IMR-90 (cell line): ENCODE data around the gene GYS1. TPM values are rescaled to one million over a fixed set of nuclear protein-coding genes. Genes with fewer than 3 reads are reported as not detected.

ENCODE experiments used
- ATAC-seq: fragments of 200-7000 bp; cut with Tn5 transposase; 2 replicates; pipeline ENCODE4 v1.9.1; 2020; ENCODE audit warnings: low read depth, mild to moderate bottlenecking, moderate library complexity
- BruUV-seq: library from RNA; stranded (reverse); fragments of 400-500 nt; replicated peaks from 2 replicates; lab custom pipeline; 2021; lab: Mats Ljungman, UMichigan
- CTCF ChIA-PET: fragments of 300-600 bp; formaldehyde crosslinking; extraction: SDS; loops from one replicate; lab custom pipeline; 2021; ENCODE audit warnings: antibody characterized with exemption; lab: Yijun Ruan, JAX
- POLR2A ChIA-PET: fragments of 300-600 bp; sonication (Branson Sonifier 250); formaldehyde crosslinking; loops from one replicate; lab custom pipeline; 2022; ENCODE audit warnings: antibody characterized with exemption; ENCODE audit not compliant: unreplicated experiment; lab: Charles Lee
- DNase-seq: peaks from one replicate; pipeline ENCODE4 v3.0.0; 2013
- H2AFZ ChIP-seq: replicated peaks from 2 replicates; pipeline ENCODE3; 2013; ENCODE audit warnings: low read length, mild to moderate bottlenecking; ENCODE audit not compliant: poor library complexity
- H2AK5ac ChIP-seq: 2 replicates; pipeline ENCODE4 v1.6.1; 2013; ENCODE audit warnings: low read depth, low read length, inconsistent platforms
- H2AK9ac ChIP-seq: replicated peaks from 2 replicates; pipeline ENCODE3; 2013; ENCODE audit warnings: mild to moderate bottlenecking, low read depth, low read length, moderate library complexity; ENCODE audit not compliant: poor library complexity
- H2BK120ac ChIP-seq: 2 replicates; pipeline ENCODE4 v1.6.1; 2013; ENCODE audit warnings: low read depth, low read length, inconsistent platforms
- H2BK15ac ChIP-seq: 3 replicates; pipeline ENCODE4 v1.6.1; 2013; ENCODE audit warnings: low read depth, low read length, inconsistent platforms
- H2BK20ac ChIP-seq: 2 replicates; pipeline ENCODE4 v1.6.1; 2013; ENCODE audit warnings: low read depth, mild to moderate bottlenecking, inconsistent platforms, low read length, moderate library complexity
- H2BK5ac ChIP-seq: 2 replicates; pipeline ENCODE4 v1.6.1; 2013; ENCODE audit warnings: mild to moderate bottlenecking, low read depth, low read length, inconsistent platforms; ENCODE audit not compliant: poor library complexity, severe bottlenecking
- H3K14ac ChIP-seq: replicated peaks from 2 replicates; pipeline ENCODE4 v1.6.1; 2013; ENCODE audit warnings: low read depth, low read length, inconsistent platforms
- H3K18ac ChIP-seq: 2 replicates; pipeline ENCODE4 v1.6.1; 2013; ENCODE audit warnings: low read depth, low read length, control low read depth
- H3K23ac ChIP-seq: 2 replicates; pipeline ENCODE4 v1.6.1; 2013; ENCODE audit warnings: low read depth, low read length, inconsistent platforms
- H3K27ac ChIP-seq: 2 replicates; pipeline ENCODE4 v1.5.1; 2013; ENCODE audit warnings: mild to moderate bottlenecking, control low read depth, low read length; ENCODE audit not compliant: insufficient read depth
- H3K27me3 ChIP-seq: 2 replicates; pipeline ENCODE4 v1.6.1; 2013; ENCODE audit warnings: low read length; ENCODE audit not compliant: control insufficient read depth, insufficient read depth
- H3K36me3 ChIP-seq: 2 replicates; pipeline ENCODE4 v1.6.1; 2013; ENCODE audit warnings: low read length, mixed read lengths; ENCODE audit not compliant: control insufficient read depth, insufficient read depth
- H3K4ac ChIP-seq: 2 replicates; pipeline ENCODE4 v1.6.1; 2013; ENCODE audit warnings: low read depth, low read length, inconsistent platforms
- H3K4me1 ChIP-seq: 2 replicates; pipeline ENCODE4 v1.6.1; 2013; ENCODE audit warnings: low read length, mixed read lengths; ENCODE audit not compliant: control insufficient read depth, insufficient read depth
- H3K4me2 ChIP-seq: 2 replicates; pipeline ENCODE4 v1.6.1; 2013; ENCODE audit warnings: low read depth, mild to moderate bottlenecking, control low read depth, low read length, moderate library complexity
- H3K4me3 ChIP-seq: 2 replicates; pipeline ENCODE4 v1.5.1; 2013; ENCODE audit warnings: low read depth, mild to moderate bottlenecking, control low read depth, low read length, moderate library complexity; ENCODE audit not compliant: insufficient read depth
- H3K56ac ChIP-seq: 2 replicates; pipeline ENCODE4 v1.6.1; 2013; ENCODE audit warnings: low read length, inconsistent platforms; ENCODE audit not compliant: insufficient read depth; ENCODE audit errors: extremely low read depth
- H3K79me1 ChIP-seq, 2 experiments: 2 replicates each; pipeline ENCODE4 v1.6.1; 2013; ENCODE audit warnings: low read length in 2 of 2, inconsistent platforms in 1 of 2, low read depth in 1 of 2
- H3K9ac ChIP-seq: 2 replicates; pipeline ENCODE4 v1.6.1; 2013; ENCODE audit warnings: low read depth, low read length, control low read depth
- H3K9me1 ChIP-seq: 2 replicates; pipeline ENCODE4 v1.6.1; 2013; ENCODE audit warnings: low read length, inconsistent platforms; ENCODE audit not compliant: insufficient read depth
- H3K9me3 ChIP-seq: 2 replicates; pipeline ENCODE4 v1.6.1; 2013; ENCODE audit warnings: low read length; ENCODE audit not compliant: control insufficient read depth, insufficient read depth
- H4K20me1 ChIP-seq: 2 replicates; pipeline ENCODE4 v1.6.1; 2013; ENCODE audit warnings: low read length, inconsistent platforms; ENCODE audit not compliant: insufficient read depth
- H4K5ac ChIP-seq: 2 replicates; pipeline ENCODE4 v1.6.1; 2013; ENCODE audit warnings: mild to moderate bottlenecking, low read depth, low read length, control low read depth
- H4K8ac ChIP-seq, 2 experiments: 2 replicates each; pipeline ENCODE4 v1.6.1; 2013; ENCODE audit warnings: low read depth in 2 of 2, low read length in 2 of 2, control low read depth in 1 of 2, inconsistent platforms in 1 of 2
- H4K91ac ChIP-seq: 2 replicates; pipeline ENCODE4 v1.6.1; 2013; ENCODE audit warnings: low read depth, low read length, inconsistent platforms; ENCODE audit not compliant: insufficient read depth
- BHLHE40 ChIP-seq: fragments of 150-350 bp; IDR thresholded peaks from 2 replicates; pipeline ENCODE4 v1.6.1; 2016; ENCODE audit warnings: mild to moderate bottlenecking, low read depth, low read length
- CEBPB ChIP-seq: IDR thresholded peaks from 2 replicates; pipeline ENCODE4 v1.6.1; 2012; ENCODE audit warnings: low read depth, low read length, improper control_type of control experiment
- ELK1 ChIP-seq: fragments of 150-350 bp; IDR thresholded peaks from 2 replicates; pipeline ENCODE4 v1.6.1; 2016; ENCODE audit warnings: low read depth, mild to moderate bottlenecking, low read length, moderate library complexity, borderline replicate concordance
- MAZ ChIP-seq: IDR thresholded peaks from 2 replicates; pipeline ENCODE4 v1.6.1; 2012; ENCODE audit warnings: low read depth, mild to moderate bottlenecking, low read length, improper control_type of control experiment, moderate library complexity, borderline replicate concordance
- MXI1 ChIP-seq: IDR thresholded peaks from 2 replicates; pipeline ENCODE4 v1.6.1; 2012; ENCODE audit warnings: low read depth, mild to moderate bottlenecking, low read length, moderate library complexity, borderline replicate concordance
- NFE2L2 ChIP-seq: fragments of 150-350 bp; IDR thresholded peaks from 2 replicates; pipeline ENCODE4 v1.6.1; 2016; ENCODE audit warnings: low read depth, mild to moderate bottlenecking, low read length
- RAD21 ChIP-seq: IDR thresholded peaks from 2 replicates; pipeline ENCODE4 v1.6.1; 2012; ENCODE audit warnings: low read length, improper control_type of control experiment
- RFX5 ChIP-seq: IDR thresholded peaks from 2 replicates; pipeline ENCODE4 v1.8.0; 2012; ENCODE audit warnings: low read depth, mild to moderate bottlenecking, low read length, moderate library complexity
- WGBS, 2 experiments: methylation state at CpG; one replicate each; pipeline versions ENCODE4 v1.1.5 to v1.1.7; 2013; ENCODE audit warnings: missing lambda C conversion rate in 2 of 2; ENCODE audit not compliant: insufficient read length in 1 of 2; ENCODE audit errors: extremely low coverage in 2 of 2; 5-methylcytosine and 5-hydroxymethylcytosine counted together
- dilution Hi-C: fragments of 300-500 bp; cut with HindIII; formaldehyde crosslinking; loops from one replicate; pipeline ENCODE4 v1.14.3; 2018; ENCODE audit warnings: low sequenced_read_pairs; ENCODE audit not compliant: unreplicated experiment
- in situ Hi-C: fragments of 300-500 bp; cut with MboI; formaldehyde crosslinking; loops from 3 replicates; pipeline ENCODE4 v1.14.3; 2019; ENCODE audit warnings: low sequenced_read_pairs, inconsistent platforms, mixed read lengths
- intact Hi-C: fragments of 100-400 bp; cut with micrococcal nuclease; formaldehyde crosslinking; loops from 2 replicates; pipeline ENCODE4 v1.10.0; 2022
- polyA plus RNA-seq, 3 experiments: library from polyadenylated mRNA; depleted of rRNA; stranded (reverse); fragments of >200 nt; gene quantifications; 2 replicates each; pipeline ENCODE4 v1.2.3, GENCODE V29; 2012; ENCODE audit warnings: low replicate concordance in 1 of 3
- total RNA-seq: library from RNA; depleted of rRNA; stranded (reverse); fragments of >200 nt; gene quantifications from 2 replicates; pipeline ENCODE4 v1.2.3, GENCODE V29; 2012
- TF ChIP-seq, protein P1 (sequence below): conservative IDR thresholded peaks from 2 replicates; pipeline ENCODE4 v1.5.1; 2012; ENCODE audit warnings: mild to moderate bottlenecking, low read depth, low read length, improper control_type of control experiment

GYS1 gene
- total and polyA plus RNA-seq, 2 of the 4 experiments (the other 2 are of a cell fraction): 38.7 to 72.2 TPM

- TF ChIP-seq, protein P1, sequence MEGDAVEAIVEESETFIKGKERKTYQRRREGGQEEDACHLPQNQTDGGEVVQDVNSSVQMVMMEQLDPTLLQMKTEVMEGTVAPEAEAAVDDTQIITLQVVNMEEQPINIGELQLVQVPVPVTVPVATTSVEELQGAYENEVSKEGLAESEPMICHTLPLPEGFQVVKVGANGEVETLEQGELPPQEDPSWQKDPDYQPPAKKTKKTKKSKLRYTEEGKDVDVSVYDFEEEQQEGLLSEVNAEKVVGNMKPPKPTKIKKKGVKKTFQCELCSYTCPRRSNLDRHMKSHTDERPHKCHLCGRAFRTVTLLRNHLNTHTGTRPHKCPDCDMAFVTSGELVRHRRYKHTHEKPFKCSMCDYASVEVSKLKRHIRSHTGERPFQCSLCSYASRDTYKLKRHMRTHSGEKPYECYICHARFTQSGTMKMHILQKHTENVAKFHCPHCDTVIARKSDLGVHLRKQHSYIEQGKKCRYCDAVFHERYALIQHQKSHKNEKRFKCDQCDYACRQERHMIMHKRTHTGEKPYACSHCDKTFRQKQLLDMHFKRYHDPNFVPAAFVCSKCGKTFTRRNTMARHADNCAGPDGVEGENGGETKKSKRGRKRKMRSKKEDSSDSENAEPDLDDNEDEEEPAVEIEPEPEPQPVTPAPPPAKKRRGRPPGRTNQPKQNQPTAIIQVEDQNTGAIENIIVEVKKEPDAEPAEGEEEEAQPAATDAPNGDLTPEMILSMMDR: no peak
- TF ChIP-seq BHLHE40: 0 out of 2 replicates have a peak, but pooled peaks have one; percentile 15
These were observed 29.5 kb downstream of the GYS1 start (continued) for GRCh38 chr19:48963371-48964204.

GRCh38 chr19:48962849-48963165 is 30.3 kb downstream of the GYS1 start:
- Histone ChIP-seq H2AFZ (no peak overlapping the region), H3K36me3 (peaks cover 25% of the 10 kb centered on the region), H3K27me3 (no peaks in the 10 kb centered on the region), H2BK5ac (peak overlapping the region; percentile 99), H3K4ac (peak overlapping the region; percentile 99), H3K18ac (no peak overlapping the region), H3K9me1 (peaks cover 11% of the 10 kb centered on the region), H3K79me1 (peaks cover 0 to 74% of the 10 kb centered on the region in 2 experiments; a peak in 3 of 4 replicates), H3K4me2 (no peak overlapping the region), H4K91ac (peak overlapping the region; percentile 58), H3K9me3 (no peaks in the 10 kb centered on the region), H3K23ac (no peak overlapping the region), H3K27ac (peak overlapping the region; percentile 96), H2BK20ac (no peak overlapping the region), H3K4me1 (peaks cover 20% of the 10 kb centered on the region), H2BK120ac (peak overlapping the region; percentile 99; the same call in 1 of the 2 replicates), H3K9ac (peak overlapping the region; percentile 70; the same call in 1 of the 2 replicates), H4K5ac (no peak overlapping the region; the same call in 1 of the 2 replicates), H2AK9ac (peak overlapping the region; percentile 53), H3K4me3 (no peak overlapping the region), H4K20me1 (peaks cover 27% of the 10 kb centered on the region), H4K8ac (peak overlapping the region; percentile 63 to 92; a peak in 2 of 4 replicates), H2BK15ac (no peak overlapping the region), H3K14ac (no peak overlapping the region), H3K56ac (no peak overlapping the region), H2AK5ac (peak overlapping the region; percentile 86; the same call in 1 of the 2 replicates)
- BruUV-seq: no TSS peak
- dilution Hi-C loops: no loop called here
- TF ChIP-seq, protein P1: no peak
- no peak for TF ChIP-seq ELK1
- no peak for TF ChIP-seq MAZ
- TF ChIP-seq CEBPB: no peak
- TF ChIP-seq RFX5: no peak
- TF ChIP-seq MXI1: no peak
- TF ChIP-seq NFE2L2: no peak
- no peak for TF ChIP-seq RAD21
- DNase-seq (no peak), ATAC-seq (no peak)
- CTCF ChIA-PET: no interaction called here
- POLR2A ChIA-PET: no interaction called here
- no CpG with 5 or more reads among the region's 7 CpGs for WGBS, 2 experiments
- in situ Hi-C loops: loop anchor here (5.0 to 10.0 kb wide), 2 partner anchors 71 to 318 kb away; partner anchors contain the start of gene CA11
- intact Hi-C loops: loop anchor here (10.0 kb wide), 1 partner anchor 318 kb away; the partner anchor contains the start of gene CA11
